ENCODE data around the gene FPR3. TPM values are rescaled to one million over a fixed set of nuclear protein-coding genes. Genes with fewer than 3 reads are reported as not detected.

FPR3 gene
- polyA plus RNA-seq, 1 donor from 2014 or later, result not detected

DNA sequence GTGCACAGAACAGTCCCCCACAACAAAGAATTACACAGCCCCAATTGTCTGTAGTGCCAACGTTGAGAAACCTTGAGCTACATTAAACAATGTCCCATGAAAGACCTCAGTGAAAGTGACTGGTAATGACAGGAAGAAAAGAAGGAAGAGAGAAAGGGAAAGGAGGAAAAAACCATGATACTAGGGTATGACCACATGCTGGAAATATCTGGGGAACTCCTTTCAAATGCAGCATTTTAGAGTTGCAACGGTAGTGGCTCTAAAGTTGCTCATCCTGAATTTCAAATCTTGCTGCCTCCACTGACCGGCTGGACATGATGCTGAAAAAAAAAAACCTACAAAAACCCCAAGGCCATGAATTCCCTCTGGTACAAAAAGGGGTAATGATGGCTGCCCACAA lies 26.5 kb downstream of the FPR3 start:
- Histone ChIP-seq H3K27ac (ENCODE audit: low read length) (no peak overlapping the region), H3K27me3 (ENCODE audit: insufficient read depth, low read depth, low read length) (no peaks in the 10 kb centered on the region), H2AFZ (ENCODE audit: low read depth, low read length) (no peak overlapping the region), H3K9me2 (ENCODE audit: insufficient read depth, low read length) (no peaks in the 10 kb centered on the region), H3K4me2 (ENCODE audit: low read length) (no peak overlapping the region), H3K36me3 (ENCODE audit: insufficient read depth, low read length) (no peaks in the 10 kb centered on the region), H3K79me2 (replicated peaks; ENCODE audit: insufficient read depth, low read length) (no peaks in the 10 kb centered on the region), H3K4me3 (ENCODE audit: low read length) (no peak overlapping the region), H3K9me3 (ENCODE audit: low read length) (no peaks in the 10 kb centered on the region), H3F3A (ENCODE audit: insufficient read depth, low read length, poor library complexity, severe bottlenecking) (no peaks in the 10 kb centered on the region), H4K20me1 (ENCODE audit: insufficient read depth) (no peaks in the 10 kb centered on the region), H3K9ac (ENCODE audit: low read length) (no peak overlapping the region)
- TF ChIP-seq EZH2 (IDR thresholded peaks at IDR 0.05; ENCODE audit: borderline replicate concordance, insufficient read depth, low read length, poor library complexity, severe bottlenecking), result no peak
- TF ChIP-seq TAF1 (IDR thresholded peaks at IDR 0.05; ENCODE audit: low read depth), result no peak
- TF ChIP-seq POLR2AphosphoS5 (IDR thresholded peaks at IDR 0.05), result no peak
- no peak for TF ChIP-seq RAD21 (conservative IDR thresholded peaks at IDR 0.05)
- no peak for TF ChIP-seq REST (IDR thresholded peaks at IDR 0.05; ENCODE audit: borderline replicate concordance)
- no peak for TF ChIP-seq EP300 (conservative IDR thresholded peaks at IDR 0.05; ENCODE audit: poor library complexity, severe bottlenecking)
- no peak for TF ChIP-seq CTCF (IDR thresholded peaks at IDR 0.05; ENCODE audit: poor library complexity, severe bottlenecking)
- TF ChIP-seq SMC3 (conservative IDR thresholded peaks at IDR 0.05; ENCODE audit: poor library complexity), result no peak
- TF ChIP-seq MXI1 (conservative IDR thresholded peaks at IDR 0.05; ENCODE audit: poor library complexity, severe bottlenecking), result no peak

DNA sequence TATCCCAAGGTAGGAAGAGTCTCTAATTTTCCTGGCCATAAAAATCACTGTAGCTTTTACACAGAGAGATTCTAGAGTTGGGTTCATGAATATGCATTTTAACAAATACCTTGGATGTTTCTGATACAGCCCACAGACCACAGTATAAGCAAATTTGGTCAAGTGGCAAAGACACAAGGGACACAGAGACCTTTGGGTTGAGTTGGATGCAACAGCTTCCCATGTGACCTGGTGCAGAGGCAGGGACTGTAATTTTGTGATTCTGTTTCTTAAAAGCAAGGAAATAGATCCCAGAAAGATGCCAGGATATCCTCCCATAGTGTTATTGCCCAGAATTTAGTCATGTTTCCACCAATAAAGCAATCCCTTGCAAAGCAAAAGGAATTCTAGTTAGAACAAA lies 27.0 kb downstream of the FPR3 start:
- Histone ChIP-seq H3K27me3 (ENCODE audit: insufficient read depth, low read depth, low read length) (no peaks in the 10 kb centered on the region), H3F3A (ENCODE audit: insufficient read depth, low read length, poor library complexity, severe bottlenecking) (no peaks in the 10 kb centered on the region), H3K9me2 (ENCODE audit: insufficient read depth, low read length) (no peaks in the 10 kb centered on the region), H2AFZ (ENCODE audit: low read depth, low read length) (no peak overlapping the region), H3K27ac (ENCODE audit: low read length) (no peak overlapping the region), H3K4me3 (ENCODE audit: low read length) (no peak overlapping the region), H3K4me2 (ENCODE audit: low read length) (no peak overlapping the region), H3K9me3 (ENCODE audit: low read length) (no peaks in the 10 kb centered on the region), H4K20me1 (ENCODE audit: insufficient read depth) (no peaks in the 10 kb centered on the region), H3K36me3 (ENCODE audit: insufficient read depth, low read length) (no peaks in the 10 kb centered on the region), H3K79me2 (replicated peaks; ENCODE audit: insufficient read depth, low read length) (no peaks in the 10 kb centered on the region), H3K9ac (ENCODE audit: low read length) (no peak overlapping the region)
- no peak for TF ChIP-seq EP300 (conservative IDR thresholded peaks at IDR 0.05; ENCODE audit: poor library complexity, severe bottlenecking)
- no peak for TF ChIP-seq RAD21 (conservative IDR thresholded peaks at IDR 0.05)
- no peak for TF ChIP-seq MXI1 (conservative IDR thresholded peaks at IDR 0.05; ENCODE audit: poor library complexity, severe bottlenecking)
- no peak for TF ChIP-seq SMC3 (conservative IDR thresholded peaks at IDR 0.05; ENCODE audit: poor library complexity)
- no peak for TF ChIP-seq EZH2 (IDR thresholded peaks at IDR 0.05; ENCODE audit: borderline replicate concordance, insufficient read depth, low read length, poor library complexity, severe bottlenecking)
- TF ChIP-seq POLR2AphosphoS5 (IDR thresholded peaks at IDR 0.05), result no peak
- no peak for TF ChIP-seq REST (IDR thresholded peaks at IDR 0.05; ENCODE audit: borderline replicate concordance)
- no peak for TF ChIP-seq CTCF (IDR thresholded peaks at IDR 0.05; ENCODE audit: poor library complexity, severe bottlenecking)
- TF ChIP-seq TAF1 (IDR thresholded peaks at IDR 0.05; ENCODE audit: low read depth), result no peak

All from neural cell (in vitro differentiated cells).